Skeletal muscle tissue (tissue), 4 donors: ENCODE results near the gene C10orf120. TPM values are rescaled to one million over a fixed set of nuclear protein-coding genes. Genes with fewer than 3 reads are reported as not detected.

Experiments used
- H3K27ac ChIP-seq: one replicate; pipeline ENCODE4 v1.7.0; 2013; ENCODE audit warnings: mild to moderate bottlenecking, low read depth, low read length, inconsistent platforms
- H3K27me3 ChIP-seq, 3 donors: one replicate each; pipeline ENCODE4 v1.7.0; 2013; ENCODE audit warnings: low read length in 3 of 3; ENCODE audit not compliant: control insufficient read depth in 3 of 3, insufficient read depth in 3 of 3
- H3K36me3 ChIP-seq, 3 donors: one replicate each; pipeline ENCODE4 v1.7.0; 2013; ENCODE audit warnings: low read length in 3 of 3; ENCODE audit not compliant: control insufficient read depth in 3 of 3, insufficient read depth in 3 of 3
- H3K4me1 ChIP-seq, 3 donors: one replicate each; pipeline ENCODE4 v1.7.0; 2013; ENCODE audit warnings: low read length in 3 of 3, mild to moderate bottlenecking in 3 of 3; ENCODE audit not compliant: control insufficient read depth in 3 of 3, insufficient read depth in 3 of 3
- H3K4me3 ChIP-seq, 3 donors: one replicate each; pipeline ENCODE4 v1.7.0; 2013; ENCODE audit warnings: low read length in 3 of 3
- H3K9ac ChIP-seq, 3 donors: one replicate each; pipeline ENCODE4 v1.7.0; 2013; ENCODE audit warnings: low read length in 3 of 3, mild to moderate bottlenecking in 3 of 3, moderate library complexity in 2 of 3, low read depth in 1 of 3
- H3K9me3 ChIP-seq, 3 donors: one replicate each; pipeline ENCODE4 v1.7.0; 2013; ENCODE audit warnings: low read length in 3 of 3; ENCODE audit not compliant: control insufficient read depth in 3 of 3
- total RNA-seq: library from RNA; depleted of rRNA; stranded (reverse); fragments of >200 nt; gene quantifications from one replicate; pipeline ENCODE4 v1.2.3, GENCODE V29; 2014
- donor health status: Osteomylitis.

C10orf120 gene
- total RNA-seq, 1 donor from 2014 or later: not detected

DNA sequence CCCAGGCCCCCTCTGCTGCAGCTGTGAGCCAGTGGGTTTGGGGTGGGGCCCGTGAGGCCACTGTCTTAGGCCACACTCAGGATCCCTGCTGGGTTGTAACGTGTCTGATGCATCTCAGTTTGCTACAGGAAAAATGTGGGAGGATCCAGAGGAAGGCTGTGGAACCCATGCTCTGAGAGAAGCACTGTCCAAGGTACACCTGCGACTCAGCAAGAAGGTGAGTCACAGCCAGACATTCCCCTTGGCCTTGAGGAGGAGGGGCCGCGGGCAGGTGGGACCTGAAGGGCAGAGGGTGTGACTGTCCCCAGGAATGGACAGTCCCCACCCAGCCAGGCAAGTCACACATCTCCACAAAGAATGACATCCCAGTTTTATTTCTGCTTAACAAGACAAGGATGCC is 27.8 kb upstream of the C10orf120 start:
- H3K27me3 ChIP-seq: peaks cover 9 to 24% (median 12%) of the 10 kb centered on the region in 3 donors

DNA sequence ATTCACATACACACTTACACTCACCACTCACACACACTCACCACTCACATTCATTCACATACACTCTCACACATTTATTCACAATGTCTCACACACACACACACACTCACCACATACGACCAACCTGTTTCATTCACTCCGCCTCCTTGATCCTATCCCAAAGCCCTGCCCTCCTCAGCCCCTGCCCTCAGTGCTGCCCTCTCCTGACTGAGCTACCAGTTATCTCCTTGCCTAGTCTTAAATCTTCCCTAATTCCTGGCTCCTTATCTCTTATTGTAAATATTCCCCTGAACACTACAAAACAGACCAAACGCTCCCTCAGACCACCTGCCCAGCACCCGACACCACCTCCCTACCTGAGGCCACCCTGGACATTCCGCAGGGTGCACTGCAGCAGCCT is 26.1 kb upstream of the C10orf120 start:
- H3K9me3 ChIP-seq: no peaks in the 10 kb centered on the region
- no peak overlapping the region for H3K9ac ChIP-seq
- H3K36me3 ChIP-seq: no peaks in the 10 kb centered on the region
- no peak overlapping the region for H3K27ac ChIP-seq
- peaks cover 9 to 17% (median 12%) of the 10 kb centered on the region in 3 donors for H3K27me3 ChIP-seq
- H3K4me3 ChIP-seq: no peak overlapping the region
- no peaks in the 10 kb centered on the region for H3K4me1 ChIP-seq

More for the DNA sequence above, 27.8 kb upstream of the C10orf120 start:
- H3K9me3 ChIP-seq: no peaks in the 10 kb centered on the region
- H3K4me1 ChIP-seq: no peaks in the 10 kb centered on the region
- H3K36me3 ChIP-seq: no peaks in the 10 kb centered on the region
- H3K4me3 ChIP-seq: no peak overlapping the region
- no peak overlapping the region for H3K9ac ChIP-seq
- H3K27ac ChIP-seq: no peak overlapping the region

DNA sequence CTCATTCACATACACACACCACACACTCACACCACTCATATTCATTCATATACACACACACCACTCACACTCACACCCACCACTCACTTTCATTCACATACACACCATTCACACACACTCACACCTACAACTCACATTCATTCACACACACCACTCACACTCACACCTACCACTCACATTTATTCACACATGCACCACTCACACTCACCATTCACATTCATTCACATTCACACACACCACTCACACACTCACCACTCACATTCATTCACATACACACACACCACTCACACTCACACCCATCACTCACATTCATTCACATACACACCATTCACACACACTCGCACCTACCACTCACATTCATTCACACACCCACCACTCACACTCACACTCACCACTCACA is 25.4 kb upstream of the C10orf120 start:
- Histone ChIP-seq H3K27ac (no peak overlapping the region), H3K27me3 (peaks cover 9 to 12% (median 10%) of the 10 kb centered on the region in 3 donors), H3K4me3 (no peak overlapping the region), H3K9me3 (no peaks in the 10 kb centered on the region), H3K9ac (no peak overlapping the region), H3K36me3 (no peaks in the 10 kb centered on the region), H3K4me1 (no peaks in the 10 kb centered on the region)

DNA sequence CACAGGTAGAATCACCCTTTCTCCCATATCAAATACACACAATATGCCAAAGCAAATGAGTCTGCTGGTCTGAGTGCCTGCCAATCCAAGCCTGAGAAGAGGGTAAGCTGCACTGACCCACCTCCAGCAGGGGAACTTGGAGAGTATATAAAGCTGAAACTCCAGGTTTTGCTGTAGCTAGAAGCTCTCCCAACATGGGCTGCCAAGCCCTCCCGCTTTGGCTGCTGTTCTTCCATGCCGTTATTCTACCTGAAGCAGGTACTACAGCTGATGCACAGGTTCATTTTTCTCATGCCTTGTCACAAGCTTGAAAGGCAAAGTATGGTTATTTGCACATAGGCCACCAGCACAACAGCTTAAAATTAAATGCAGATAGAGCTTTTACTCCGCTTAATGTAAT is 21.5 kb upstream of the C10orf120 start:
- Histone ChIP-seq H3K36me3 (no peaks in the 10 kb centered on the region), H3K4me3 (no peak overlapping the region), H3K9me3 (no peaks in the 10 kb centered on the region), H3K4me1 (no peaks in the 10 kb centered on the region), H3K9ac (no peak overlapping the region), H3K27me3 (peaks cover 3 to 5% (median 5%) of the 10 kb centered on the region in 3 donors), H3K27ac (no peak overlapping the region)

DNA sequence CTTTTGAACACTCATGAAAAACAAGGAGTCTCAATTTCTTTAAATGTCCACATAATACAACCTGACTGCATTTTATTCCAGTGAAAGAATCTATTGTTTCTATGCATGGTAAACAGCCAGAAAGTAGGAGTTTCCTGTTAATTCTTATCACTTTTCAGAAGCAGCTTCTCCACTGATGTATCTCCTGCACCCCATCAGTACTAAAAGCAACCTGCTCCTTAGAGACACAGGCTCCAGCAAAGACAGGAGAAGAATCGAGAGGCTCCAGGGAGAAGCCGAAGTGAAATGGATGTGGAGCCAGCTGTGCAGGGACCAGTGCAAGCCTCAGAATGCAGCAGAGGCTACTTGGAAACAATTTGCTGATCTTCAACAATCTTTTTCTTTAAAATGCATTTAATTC is 16.4 kb upstream of the C10orf120 start:
- Histone ChIP-seq H3K4me3 (no peak overlapping the region), H3K4me1 (no peaks in the 10 kb centered on the region), H3K9me3 (no peaks in the 10 kb centered on the region), H3K27ac (no peak overlapping the region), H3K36me3 (no peaks in the 10 kb centered on the region), H3K27me3 (peaks cover 11 to 25% (median 14%) of the 10 kb centered on the region in 3 donors), H3K9ac (no peak overlapping the region)

DNA sequence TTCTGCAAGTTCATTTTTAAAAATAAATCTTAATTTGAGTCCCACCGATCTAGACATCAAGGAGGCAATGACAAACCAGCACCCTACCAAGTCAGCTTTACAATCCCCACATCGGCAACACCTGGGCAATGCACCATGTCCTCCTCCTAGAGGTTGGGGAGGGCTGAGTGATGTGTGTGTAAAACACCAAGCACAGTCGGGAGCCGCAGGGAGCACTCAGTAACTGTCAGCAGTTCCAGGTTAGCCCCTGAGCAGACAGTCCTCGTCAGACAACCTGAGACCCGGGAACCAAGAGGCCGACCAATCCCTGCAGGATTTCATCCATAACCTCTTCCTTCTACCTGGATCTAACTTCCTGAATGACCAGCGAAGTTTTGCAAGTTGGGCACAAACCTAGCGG is 15.9 kb upstream of the C10orf120 start:
- H3K27me3 ChIP-seq: peaks cover 11 to 28% (median 14%) of the 10 kb centered on the region in 3 donors

DNA sequence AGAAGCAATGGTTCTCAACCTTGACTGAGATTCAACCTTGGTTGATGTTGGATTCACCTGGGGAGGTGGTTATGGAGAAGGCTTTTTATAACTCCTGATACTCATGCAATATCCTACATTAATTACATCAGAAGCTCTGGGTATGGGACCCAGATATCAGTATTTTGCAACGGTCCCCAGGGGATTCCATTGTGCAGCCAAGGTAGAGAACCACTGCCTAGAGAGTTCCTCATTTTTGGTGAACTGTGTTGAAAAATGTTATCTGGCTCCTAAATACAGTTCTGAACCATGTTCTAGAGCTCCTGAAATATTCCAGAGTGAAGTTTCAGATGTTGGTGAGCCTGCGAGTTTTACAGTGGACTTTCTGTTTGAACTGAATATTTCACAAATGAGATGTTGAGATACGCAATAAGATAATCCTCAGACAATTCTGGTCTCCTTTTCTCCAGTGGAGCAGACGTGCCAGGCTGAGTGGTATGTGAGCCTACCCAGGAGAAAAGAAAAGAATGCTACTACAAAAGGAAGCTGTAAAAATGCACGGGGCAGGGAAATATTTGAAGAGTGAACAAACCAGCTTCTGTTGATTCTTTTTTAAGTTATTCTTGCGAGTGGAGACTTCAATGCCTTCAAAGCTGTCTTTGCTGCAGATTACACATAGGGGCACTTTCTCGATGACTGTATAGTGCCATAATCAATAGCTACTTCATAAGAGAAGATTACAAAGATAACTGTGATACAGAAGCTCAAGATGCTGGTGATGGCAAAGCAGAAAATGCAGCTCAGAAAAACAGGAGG is 13.6 kb upstream of the C10orf120 start:
- H3K9me3 ChIP-seq: no peaks in the 10 kb centered on the region
- peaks cover 11 to 25% (median 14%) of the 10 kb centered on the region in 3 donors for H3K27me3 ChIP-seq
- H3K4me1 ChIP-seq: no peaks in the 10 kb centered on the region
- no peak overlapping the region for H3K9ac ChIP-seq
- no peak overlapping the region for H3K4me3 ChIP-seq
- no peaks in the 10 kb centered on the region for H3K36me3 ChIP-seq
- H3K27ac ChIP-seq: no peak overlapping the region

More for the DNA sequence above, 15.9 kb upstream of the C10orf120 start:
- Histone ChIP-seq H3K27ac (no peak overlapping the region), H3K4me3 (no peak overlapping the region), H3K4me1 (no peaks in the 10 kb centered on the region), H3K36me3 (no peaks in the 10 kb centered on the region), H3K9ac (no peak overlapping the region), H3K9me3 (no peaks in the 10 kb centered on the region)

DNA sequence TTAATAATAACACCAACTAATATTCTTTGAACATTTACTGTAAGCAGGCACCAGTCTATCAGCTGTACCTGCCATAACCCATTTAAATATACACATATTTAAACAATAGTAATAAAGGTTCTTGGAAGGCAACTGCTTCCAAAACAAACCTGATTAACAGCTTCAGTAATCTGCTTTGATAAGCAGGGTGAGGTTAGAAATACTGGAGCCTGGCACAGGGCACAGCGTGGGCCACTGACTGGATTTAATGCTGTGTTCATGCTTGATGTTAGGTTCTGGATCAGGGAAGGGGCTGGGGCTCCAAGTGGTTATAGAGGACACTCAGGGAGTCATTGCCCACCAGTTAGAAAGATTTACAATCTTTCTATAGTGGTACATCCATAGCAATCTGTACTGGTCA is 10.9 kb upstream of the C10orf120 start:
- Histone ChIP-seq H3K36me3 (no peaks in the 10 kb centered on the region), H3K4me1 (no peaks in the 10 kb centered on the region), H3K27ac (no peak overlapping the region), H3K4me3 (no peak overlapping the region), H3K9ac (no peak overlapping the region), H3K27me3 (peaks cover 9 to 23% (median 14%) of the 10 kb centered on the region in 3 donors), H3K9me3 (no peaks in the 10 kb centered on the region)

DNA sequence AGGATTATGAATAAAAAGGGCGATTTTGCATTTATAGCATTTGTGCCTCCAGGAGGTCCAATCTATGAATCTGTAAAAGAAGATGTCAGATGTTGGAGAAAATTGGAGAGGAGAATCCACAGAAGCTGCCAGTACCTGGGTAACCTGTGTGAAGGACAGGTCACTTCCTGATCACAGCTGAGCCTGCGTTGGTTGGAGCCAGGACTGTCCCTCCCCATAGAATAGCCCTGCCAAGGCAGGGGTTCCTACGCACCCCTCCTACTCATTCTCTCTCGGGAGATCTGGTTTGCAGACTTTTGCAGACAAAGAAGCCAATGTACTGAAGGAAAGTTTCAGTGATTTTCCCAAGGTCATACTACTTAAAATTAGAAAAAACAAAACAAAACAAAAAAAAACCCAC is 10.3 kb upstream of the C10orf120 start:
- H3K9me3 ChIP-seq: no peaks in the 10 kb centered on the region
- H3K4me3 ChIP-seq: no peak overlapping the region
- H3K36me3 ChIP-seq: no peaks in the 10 kb centered on the region
- no peaks in the 10 kb centered on the region for H3K4me1 ChIP-seq
- no peak overlapping the region for H3K27ac ChIP-seq
- H3K9ac ChIP-seq: no peak overlapping the region
- peaks cover 5 to 20% (median 10%) of the 10 kb centered on the region in 3 donors for H3K27me3 ChIP-seq

DNA sequence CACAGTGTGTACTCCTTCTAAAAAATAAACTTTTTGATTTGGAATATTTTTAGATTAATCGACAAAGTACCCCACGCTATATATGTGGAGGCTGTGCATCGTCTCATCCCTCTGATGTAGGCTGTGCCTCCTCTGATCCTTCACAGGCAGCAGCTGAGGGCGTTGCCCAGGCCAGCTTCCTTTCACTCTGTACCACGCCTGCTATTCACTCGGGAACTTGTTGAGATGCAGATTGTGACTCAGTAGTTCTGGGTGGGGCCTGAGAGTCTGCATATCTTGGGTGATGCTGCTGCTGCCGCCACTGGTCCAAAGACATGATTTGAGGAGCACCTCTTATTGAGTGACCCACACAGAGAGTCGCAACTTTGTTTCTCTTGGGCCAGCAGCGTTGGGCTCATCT is 7.9 kb upstream of the C10orf120 start:
- Histone ChIP-seq H3K4me3 (no peak overlapping the region), H3K4me1 (no peaks in the 10 kb centered on the region), H3K9me3 (no peaks in the 10 kb centered on the region), H3K27me3 (peaks cover 5 to 18% (median 5%) of the 10 kb centered on the region in 3 donors), H3K9ac (no peak overlapping the region), H3K36me3 (no peaks in the 10 kb centered on the region), H3K27ac (no peak overlapping the region)
